ENCODE measurements around the gene NDST1. TPM values are rescaled to one million over a fixed set of nuclear protein-coding genes. Genes with fewer than 3 reads are reported as not detected.

NDST1 gene
- total and polyA plus RNA-seq, 10 of the 15 experiments (the other 5 are each of a cell fraction or from before 2014, with no cell fraction given): 0.20 to 53.5 (median 12.9) TPM

GRCh38 chr5:150556106-150556505 lies 48.2 kb downstream of the NDST1 start:
- RAD21 ChIA-PET (ENCODE audit: unreplicated experiment): interaction anchor here (1.2 to 6.2 kb wide), 3 partner anchors 88 to 145 kb away, joined by 5 to 59 read pairs (median 9); partner anchors contain the start of gene RBM22
- POLR2A ChIA-PET: no interaction called here
- intact Hi-C loops (cut with micrococcal nuclease; ENCODE audit: unreplicated experiment) (no loop called here), in situ Hi-C loops (cut with MboI) (no loop called here)
- no peak overlapping the region for H2AFZ ChIP-seq (ENCODE audit: control insufficient read depth, low read depth, low read length)
- no peak overlapping the region for H3K4me2 ChIP-seq (ENCODE audit: control insufficient read depth, insufficient read depth)
- no peaks in the 10 kb centered on the region for H3K27me3 ChIP-seq (replicated peaks in 1 of 2; ENCODE audit: control insufficient read depth in 2 of 2, insufficient read depth in 2 of 2, low read length in 1 of 2)
- H3K79me2 ChIP-seq (ENCODE audit: control insufficient read depth, insufficient read depth, low read length): no peaks in the 10 kb centered on the region
- peaks cover 14% of the 10 kb centered on the region for H3K4me1 ChIP-seq (ENCODE audit: control insufficient read depth, insufficient read depth, low read length)
- H3K36me3 ChIP-seq (ENCODE audit: control insufficient read depth in 2 of 2, insufficient read depth in 2 of 2, low read length in 1 of 2): peaks cover 0 to 7% of the 10 kb centered on the region in 2 experiments; a peak in 3 of 4 replicates
- CTCF ChIA-PET: interaction anchor here (1.1 to 12.0 kb wide), 7 partner anchors 11 to 291 kb away, joined by 4 to 236 read pairs (median 8); partner anchors contain the start of genes IRGM and MYOZ3
- ATAC-seq (no peak), DNase-seq (ENCODE audit: low read depth, low spot score) (no peak), FAIRE-seq (no peak)
- SMC1A ChIA-PET (ENCODE audit: uncharacterized antibody, unreplicated experiment): interaction anchor here (0.6 to 2.6 kb wide), 6 partner anchors 12 to 246 kb away, joined by 3 to 15 read pairs (median 4); no protein-coding TSS in a partner anchor
- 100% methylated on average over 3 of the region's 3 CpGs for WGBS (ENCODE audit: insufficient coverage, insufficient replicate concordance, low lambda C conversion rate, missing lambda C conversion rate)
- H3K9me3 ChIP-seq (replicated peaks; ENCODE audit: control insufficient read depth, insufficient read depth, low read length): no peaks in the 10 kb centered on the region
- TF ChIP-seq TAF1 (IDR thresholded peaks at IDR 0.05; ENCODE audit: borderline replicate concordance, low read depth, low read length): no peak
- no peak for TF ChIP-seq MYC (IDR thresholded peaks at IDR 0.05; ENCODE audit: insufficient read depth, insufficient read length, insufficient replicate concordance, low read length, severe bottlenecking)
- TF ChIP-seq SIN3A (IDR thresholded peaks at IDR 0.05; ENCODE audit: low read depth, low read length): no peak
- no peak for TF ChIP-seq BHLHE40 (IDR thresholded peaks at IDR 0.05; ENCODE audit: borderline replicate concordance in 1 of 2, low read depth in 2 of 2, low read length in 1 of 2)
- TF ChIP-seq ASH2L (IDR thresholded peaks at IDR 0.05; ENCODE audit: borderline replicate concordance, low read depth): no peak
- TF ChIP-seq ZNF274 (IDR thresholded peaks at IDR 0.05; ENCODE audit: insufficient read depth, insufficient read length): no peak
- TF ChIP-seq JUNB (IDR thresholded peaks at IDR 0.05): no peak
- TF ChIP-seq SMAD5 (IDR thresholded peaks at IDR 0.05; ENCODE audit: low read depth): no peak
- BruUV-seq (replicated peaks): no TSS peak
- no peak overlapping the region for H3K4me3 ChIP-seq
- no peak overlapping the region for H3K27ac ChIP-seq (ENCODE audit: control insufficient read depth, insufficient read depth)
- H3K9ac ChIP-seq (ENCODE audit: control insufficient read depth, insufficient read depth, low read length): no peak overlapping the region
- no peaks in the 10 kb centered on the region for H4K20me1 ChIP-seq (ENCODE audit: control insufficient read depth, insufficient read depth)

Measured in GM12878 (cell line).